Measurements from ENCODE around the gene RHBDL2.
A peak's percentile ranks its signal among the peaks of the same experiment; 100 is the strongest.

The RHBDL2 gene

GRCh38 chr1:38888423-38889333, 53.0 kb downstream of the RHBDL2 start:
- H3K36me3 ChIP-seq = no peaks in the 10 kb centered on the region
- no peaks in the 10 kb centered on the region for H3K9me3 ChIP-seq
- no peak for TF ChIP-seq CTCF (IDR thresholded peaks at IDR 0.05)
- H3K4me1 ChIP-seq = no peaks in the 10 kb centered on the region
- DNase-seq = no peak
- no peak overlapping the region for H3K27ac ChIP-seq
- H3K4me3 ChIP-seq = no peak overlapping the region
- intact Hi-C loops (cut with DNase I; ENCODE audit: low total_unique reads) = no loop called here
- H3K27me3 ChIP-seq = no peaks in the 10 kb centered on the region

DNA sequence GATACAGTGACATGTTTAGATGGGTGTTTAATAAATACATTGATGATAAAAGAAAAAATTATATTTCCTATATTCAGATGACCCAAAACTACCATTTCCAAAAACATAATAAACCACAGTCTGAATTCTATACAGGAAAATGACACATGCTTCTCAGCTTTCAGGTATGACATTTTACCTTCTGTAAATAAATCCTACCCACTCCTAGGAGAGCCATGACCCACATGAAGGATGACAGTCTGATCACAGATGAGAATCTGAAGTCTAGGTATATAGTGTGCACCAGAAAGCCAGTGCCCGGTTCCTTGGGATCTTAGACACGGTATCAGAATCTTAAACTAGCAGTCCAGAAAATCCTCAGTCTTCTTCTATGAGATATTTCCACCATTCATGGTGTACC, 56.5 kb downstream of the RHBDL2 start:
- no peak for TF ChIP-seq CTCF (IDR thresholded peaks at IDR 0.05)
- H3K27ac ChIP-seq = no peak overlapping the region
- intact Hi-C loops (cut with DNase I; ENCODE audit: low total_unique reads) = no loop called here

GRCh38 chr1:38881487-38881886, 60.1 kb downstream of the RHBDL2 start, which contains the start of gene GJA9:
GJA9 (minus strand) TSS chr1:38881587; CDS start chr1:38876098, 5,489 bp downstream.
- no peak for TF ChIP-seq CTCF (IDR thresholded peaks at IDR 0.05)
- Histone ChIP-seq H3K27ac (no peak within 1 kb of the TSS), H3K4me3 (no peak within 1 kb of the TSS), H3K4me1 (no peaks in the 10 kb centered on the region), H3K9me3 (no peaks in the 10 kb centered on the region), H3K27me3 (no peaks in the 10 kb centered on the region), H3K36me3 (no peaks in the 10 kb centered on the region)
- no peak for DNase-seq
- intact Hi-C loops (cut with DNase I; ENCODE audit: low total_unique reads) = no loop called here

More for the DNA sequence above, 56.5 kb downstream of the RHBDL2 start:
- no peaks in the 10 kb centered on the region for H3K4me1 ChIP-seq
- H3K36me3 ChIP-seq = no peaks in the 10 kb centered on the region
- no peaks in the 10 kb centered on the region for H3K27me3 ChIP-seq
- no peak for DNase-seq
- no peaks in the 10 kb centered on the region for H3K9me3 ChIP-seq
- H3K4me3 ChIP-seq = no peak overlapping the region

- Histone ChIP-seq H3K36me3 (no peaks in the 10 kb centered on the region), H3K27me3 (no peaks in the 10 kb centered on the region), H3K4me1 (peaks cover 0 to 22% (median 14%) of the 10 kb centered on the region in 4 donors), H3K9me3 (no peaks in the 10 kb centered on the region), H3K27ac (no peak overlapping the region), H3K4me3 (no peak overlapping the region)
- no peak for DNase-seq
- no peak for TF ChIP-seq CTCF (IDR thresholded peaks at IDR 0.05)
- intact Hi-C loops (cut with DNase I; ENCODE audit: low total_unique reads) = no loop called here
Measured at GRCh38 chr1:38875811-38876210, 65.8 kb downstream of the RHBDL2 start.

DNA sequence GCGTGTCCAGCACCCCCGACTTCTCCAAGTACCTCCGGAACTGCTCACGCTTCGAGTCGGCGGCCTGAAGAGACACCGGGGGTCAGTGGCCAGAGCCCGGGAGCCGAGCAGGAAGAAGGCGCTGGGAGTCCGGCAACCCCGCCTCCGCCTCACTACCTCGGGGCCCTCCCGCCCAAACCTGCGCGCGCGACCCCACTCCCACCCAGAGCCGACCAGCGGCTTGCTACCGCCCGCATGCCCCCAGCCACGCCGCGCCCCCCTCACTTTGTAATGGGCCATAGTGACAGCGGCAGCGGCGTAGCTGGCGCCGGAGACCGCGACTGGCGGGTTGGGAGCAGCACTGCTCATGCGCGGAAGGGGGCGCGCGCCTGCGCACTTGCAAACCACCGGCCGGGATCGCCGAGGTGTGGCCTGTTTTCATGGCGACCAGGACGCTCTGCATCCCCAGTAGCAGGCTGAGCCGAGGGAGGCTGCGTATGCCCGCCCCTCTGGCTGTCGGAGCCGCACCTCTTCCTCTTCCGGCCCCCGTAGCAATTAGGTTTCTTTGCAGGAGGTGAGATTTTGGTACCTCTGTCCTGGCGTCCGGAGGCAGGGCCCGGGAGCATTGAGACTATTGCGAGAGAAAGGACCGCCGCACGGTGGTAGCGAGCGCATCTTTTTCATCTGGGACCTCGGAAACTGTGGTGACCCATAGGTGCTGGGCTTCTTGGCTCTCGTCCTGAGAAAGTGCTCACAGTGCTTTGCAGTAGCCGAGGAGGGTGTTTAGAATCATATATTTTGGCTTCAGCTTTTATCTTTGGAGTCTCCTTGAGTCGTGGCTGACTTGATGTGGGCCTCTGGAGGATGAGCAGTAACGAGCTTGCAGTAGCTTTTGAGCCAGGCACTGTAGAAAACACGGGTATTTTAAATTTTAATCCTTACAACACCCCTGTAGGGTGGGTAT, 68.3 kb downstream of the RHBDL2 start, which contains the start of gene MYCBP:
Gene MYCBP, minus strand, starts transcription at position 322 of the 943 bp plus-strand sequence. Its CDS starts 43 bp downstream, at position 279.
- intact Hi-C loops (cut with DNase I; ENCODE audit: low total_unique reads) = no loop called here
- H3K27me3 ChIP-seq = no peaks in the 10 kb centered on the region
- DNase-seq = peak; percentile 93 to 98

More for the DNA sequence above, 68.3 kb downstream of the RHBDL2 start, which contains the start of gene MYCBP:
- TF ChIP-seq CTCF (IDR thresholded peaks at IDR 0.05) = peak; percentile 21 to 50
- Histone ChIP-seq H3K4me3 (peak within 1 kb of the TSS; percentile 74 to 91), H3K9me3 (no peaks in the 10 kb centered on the region), H3K27ac (peak within 1 kb of the TSS; percentile 62 to 77), H3K36me3 (no peaks in the 10 kb centered on the region), H3K4me1 (peaks cover 0 to 22% (median 14%) of the 10 kb centered on the region in 4 donors)
